OCI-LY7 (cell line): ENCODE data around the gene NAA10.

Source experiments
- EZH2phosphoT487 ChIP-seq: fragments of 200-600 bp; sonication (generic); IDR thresholded peaks from 2 replicates; pipeline ENCODE4 v1.6.1; 2018; ENCODE audit warnings: low read depth, borderline replicate concordance, mild to moderate bottlenecking, mixed run types, antibody characterized with exemption, low read length, moderate library complexity, mixed read lengths
- TF ChIP-seq, protein P1 (sequence below): fragments of 200-600 bp; sonication (generic); conservative IDR thresholded peaks from 2 replicates; pipeline ENCODE4 v1.5.1; 2014; ENCODE audit warnings: mild to moderate bottlenecking, antibody characterized with exemption, low read length, moderate library complexity, mixed read lengths

DNA sequence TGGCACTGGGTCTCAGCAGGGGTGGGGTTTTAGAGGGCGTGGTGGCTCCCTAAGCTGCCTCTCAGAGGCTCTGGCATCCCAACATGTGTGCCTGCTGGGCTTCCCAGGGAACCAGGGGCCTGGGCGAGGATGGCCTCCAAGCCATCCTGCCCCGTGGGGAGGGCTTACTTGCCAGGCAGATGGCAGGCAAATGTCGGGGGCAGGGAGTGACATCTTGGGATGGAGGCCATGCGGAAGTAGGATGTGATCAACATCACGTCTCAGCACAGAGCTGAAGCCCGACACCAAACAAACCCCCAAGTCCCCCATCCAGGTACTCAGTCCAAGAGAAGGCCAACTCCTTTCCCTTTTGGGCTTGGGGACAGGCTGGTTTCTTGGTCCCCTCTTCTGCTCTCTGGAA, 53.6 kb downstream of the NAA10 start:
- TF ChIP-seq, protein P1, sequence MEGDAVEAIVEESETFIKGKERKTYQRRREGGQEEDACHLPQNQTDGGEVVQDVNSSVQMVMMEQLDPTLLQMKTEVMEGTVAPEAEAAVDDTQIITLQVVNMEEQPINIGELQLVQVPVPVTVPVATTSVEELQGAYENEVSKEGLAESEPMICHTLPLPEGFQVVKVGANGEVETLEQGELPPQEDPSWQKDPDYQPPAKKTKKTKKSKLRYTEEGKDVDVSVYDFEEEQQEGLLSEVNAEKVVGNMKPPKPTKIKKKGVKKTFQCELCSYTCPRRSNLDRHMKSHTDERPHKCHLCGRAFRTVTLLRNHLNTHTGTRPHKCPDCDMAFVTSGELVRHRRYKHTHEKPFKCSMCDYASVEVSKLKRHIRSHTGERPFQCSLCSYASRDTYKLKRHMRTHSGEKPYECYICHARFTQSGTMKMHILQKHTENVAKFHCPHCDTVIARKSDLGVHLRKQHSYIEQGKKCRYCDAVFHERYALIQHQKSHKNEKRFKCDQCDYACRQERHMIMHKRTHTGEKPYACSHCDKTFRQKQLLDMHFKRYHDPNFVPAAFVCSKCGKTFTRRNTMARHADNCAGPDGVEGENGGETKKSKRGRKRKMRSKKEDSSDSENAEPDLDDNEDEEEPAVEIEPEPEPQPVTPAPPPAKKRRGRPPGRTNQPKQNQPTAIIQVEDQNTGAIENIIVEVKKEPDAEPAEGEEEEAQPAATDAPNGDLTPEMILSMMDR, result no peak
- TF ChIP-seq EZH2phosphoT487, result no peak
